GM18907 (cell line): Measurements from ENCODE around the gene ITGB3BP.
"Not testable (repeated sequence)": the region's sequence is repeated elsewhere in the genome, so short reads cannot be mapped to it uniquely, and the experiment has no call there.

Experiments
- ATAC-seq: cut with Tn5 transposase; IDR thresholded peaks from one replicate; pipeline ENCODE4 v1.9.1; 2021; ENCODE audit warnings: mild to moderate bottlenecking, moderate library complexity; ENCODE audit not compliant: unreplicated experiment

ITGB3BP gene

DNA sequence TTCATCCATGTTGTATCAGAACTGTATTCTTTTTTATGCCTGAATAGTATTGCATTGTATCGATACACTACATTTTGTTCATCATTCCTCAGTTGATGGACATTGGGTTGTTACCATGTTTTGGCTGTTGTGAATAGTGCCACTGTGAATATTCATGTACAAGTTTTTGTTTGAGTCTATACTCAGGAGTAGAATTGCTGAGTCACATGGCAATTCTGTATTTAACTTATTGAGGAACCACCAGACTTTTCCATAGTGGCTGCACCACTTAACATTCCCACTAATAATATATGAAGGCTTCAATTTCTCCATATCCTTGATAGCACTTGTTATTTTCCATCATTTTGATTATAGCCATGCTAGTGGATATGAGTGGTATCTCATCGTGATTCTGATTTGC, 99.4 kb downstream of the ITGB3BP start:
- no peak for ATAC-seq

DNA sequence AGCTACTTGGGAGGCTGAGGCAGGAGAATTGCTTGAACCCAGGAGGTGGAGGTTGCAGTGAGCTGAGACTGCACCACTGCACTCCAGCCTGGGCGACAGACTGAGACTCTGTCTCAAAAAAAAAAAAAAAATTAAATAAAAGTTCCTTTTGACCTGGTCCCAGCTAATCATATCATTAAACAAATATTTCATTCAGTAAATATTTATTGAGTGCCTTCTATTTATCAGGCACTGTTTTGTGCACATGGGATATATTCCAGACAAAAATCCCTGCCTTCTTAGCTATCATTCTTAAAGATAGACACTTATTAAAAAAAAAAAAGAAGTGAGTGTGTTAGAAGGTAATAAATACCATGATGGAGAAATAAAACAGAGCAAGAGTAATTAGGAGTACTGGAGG, 102.3 kb downstream of the ITGB3BP start:
- not testable (repeated sequence) for ATAC-seq

DNA sequence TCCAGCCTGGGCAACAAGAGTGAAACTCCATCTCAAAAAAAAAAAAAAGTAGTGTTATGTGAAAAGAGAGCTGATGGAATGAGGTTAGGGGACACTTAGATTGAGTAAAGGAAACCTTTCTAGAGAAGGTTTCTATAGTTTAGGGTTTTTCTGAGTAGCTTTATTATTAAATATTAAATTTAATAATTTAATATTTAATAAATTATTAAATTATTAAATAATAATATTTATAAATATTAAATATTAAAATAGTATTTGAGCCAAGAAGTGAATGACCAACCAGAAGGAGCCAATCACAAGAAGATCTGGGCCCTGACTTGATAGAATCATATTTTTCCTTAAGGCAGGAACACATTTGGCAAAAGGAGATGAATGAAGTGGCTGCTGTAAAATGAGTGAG, 104.9 kb downstream of the ITGB3BP start:
- ATAC-seq, result no peak

DNA sequence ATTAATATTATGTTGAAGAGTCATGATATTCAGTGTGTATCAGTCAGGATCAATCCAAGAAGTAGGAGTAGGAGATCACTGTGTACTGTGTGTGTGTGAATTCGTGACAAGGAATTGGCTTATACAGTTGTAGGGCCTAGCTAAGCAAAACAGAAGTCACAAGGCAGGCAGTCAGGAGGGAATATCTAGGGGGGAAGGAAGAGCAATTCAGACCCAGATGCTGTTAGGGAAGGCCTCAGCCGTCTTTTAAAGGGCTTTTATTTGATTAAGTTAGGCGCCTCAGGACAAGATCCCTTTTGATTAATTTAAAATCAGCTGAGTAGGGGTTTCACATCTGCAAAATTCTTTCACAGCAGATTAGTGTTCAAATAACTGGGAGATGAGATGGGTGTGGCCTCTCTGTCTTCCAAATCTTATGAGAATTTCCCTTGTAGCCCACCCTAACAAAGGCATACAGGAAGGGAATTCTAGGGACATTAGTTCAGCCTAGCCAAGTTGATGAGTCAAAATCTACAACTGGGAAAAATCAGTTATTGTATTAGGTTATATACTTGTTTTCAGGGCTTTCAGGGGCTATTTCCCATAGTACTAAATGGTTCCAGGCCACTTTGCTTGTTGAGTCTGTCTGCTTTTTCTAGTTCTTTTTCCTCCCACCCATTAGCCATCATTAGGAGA, 108.2 kb downstream of the ITGB3BP start:
- no peak for ATAC-seq

DNA sequence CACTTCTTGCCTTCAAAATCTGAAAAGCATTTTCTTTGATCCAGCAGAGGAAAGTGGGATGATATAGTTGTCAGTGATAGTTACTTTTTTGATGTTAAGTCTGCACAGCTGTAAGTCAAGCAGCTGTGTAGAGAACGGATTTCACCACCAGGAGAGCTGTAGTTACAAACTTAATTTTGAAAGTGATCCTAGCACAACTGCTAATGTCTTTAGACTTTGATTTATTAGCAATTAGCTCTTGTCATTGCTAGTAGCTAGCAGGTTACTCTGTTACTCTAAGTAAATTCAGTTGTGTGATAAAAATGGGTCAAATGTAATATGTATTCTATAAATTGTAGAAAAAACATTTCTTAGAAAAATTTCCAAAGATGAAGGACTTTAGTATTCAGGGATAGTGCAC, 109.6 kb downstream of the ITGB3BP start:
- no peak for ATAC-seq

DNA sequence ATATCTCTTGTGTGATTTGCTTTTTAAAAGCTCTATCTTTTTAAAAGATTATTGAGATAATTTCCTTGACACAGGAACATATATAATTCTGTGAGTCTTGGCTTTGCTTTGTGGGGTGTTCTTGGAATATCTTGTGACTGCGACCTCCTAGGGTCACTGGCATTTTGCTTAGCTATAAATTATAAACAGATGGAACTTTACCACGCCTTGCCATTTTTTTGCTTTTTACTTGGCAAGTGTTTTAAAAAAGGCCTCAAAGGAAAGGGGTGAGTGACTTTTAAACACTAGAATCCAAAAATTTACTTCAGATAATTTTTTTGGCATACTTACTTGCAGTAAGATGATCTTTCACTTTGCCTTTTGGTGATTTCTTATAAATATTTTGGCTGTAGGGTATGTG, 112.0 kb downstream of the ITGB3BP start:
- ATAC-seq, result no peak

DNA sequence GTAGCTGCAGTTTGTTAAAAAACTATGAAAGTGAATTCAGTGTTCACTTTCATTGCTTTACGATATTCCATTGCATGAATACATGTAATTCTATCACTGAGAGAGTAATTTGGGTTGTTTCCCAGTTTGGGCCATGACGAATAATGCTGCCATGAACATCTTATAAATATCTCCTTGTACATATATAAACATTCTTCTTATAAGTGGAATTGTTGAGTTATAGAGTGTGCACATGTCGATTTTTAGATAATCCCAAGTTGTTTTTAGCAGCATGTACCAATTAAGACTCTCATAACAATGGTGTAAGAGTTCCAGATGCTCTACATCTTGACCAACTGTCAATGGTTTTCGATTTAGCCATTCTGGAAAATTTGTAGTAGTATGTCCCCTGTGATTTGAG, 114.7 kb downstream of the ITGB3BP start:
- no peak for ATAC-seq

DNA sequence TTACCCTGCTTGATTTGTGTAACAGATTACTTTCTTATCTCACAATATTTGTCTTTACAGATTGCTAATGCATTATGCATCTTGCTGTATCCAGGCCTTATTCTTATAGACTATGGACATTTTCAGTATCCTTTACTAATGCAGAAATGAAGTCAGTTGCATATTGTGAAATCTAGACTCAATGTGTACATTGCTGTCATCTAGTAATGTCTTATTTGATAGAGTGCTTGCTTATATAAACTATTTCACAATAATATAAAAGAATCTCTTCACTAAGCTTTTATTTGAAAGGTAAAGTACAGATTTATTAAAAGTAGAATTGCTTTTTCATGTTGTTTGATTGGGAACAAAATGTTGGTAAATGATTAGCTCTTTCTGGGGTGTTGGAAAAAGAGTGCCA, 116.0 kb downstream of the ITGB3BP start:
- ATAC-seq, result no peak

DNA sequence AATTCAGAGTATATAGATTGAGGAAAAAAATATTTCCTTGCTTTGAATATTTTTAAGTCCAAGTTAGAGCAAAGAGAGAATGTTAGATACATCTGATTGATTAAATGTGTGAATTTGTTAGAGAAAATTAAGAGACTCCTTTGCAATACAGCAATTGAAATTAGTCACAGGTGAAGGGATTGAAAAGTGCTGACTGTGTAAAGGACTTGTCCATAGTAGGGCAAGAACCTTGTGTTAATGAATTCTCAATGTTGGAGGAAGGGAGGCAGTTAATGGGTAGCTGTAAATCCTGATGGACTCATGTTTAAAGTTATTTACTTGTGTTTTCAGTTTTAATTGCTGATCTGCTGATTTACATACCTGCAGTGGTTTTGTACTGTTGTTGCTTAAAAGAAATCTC, 117.0 kb downstream of the ITGB3BP start:
- no peak for ATAC-seq

DNA sequence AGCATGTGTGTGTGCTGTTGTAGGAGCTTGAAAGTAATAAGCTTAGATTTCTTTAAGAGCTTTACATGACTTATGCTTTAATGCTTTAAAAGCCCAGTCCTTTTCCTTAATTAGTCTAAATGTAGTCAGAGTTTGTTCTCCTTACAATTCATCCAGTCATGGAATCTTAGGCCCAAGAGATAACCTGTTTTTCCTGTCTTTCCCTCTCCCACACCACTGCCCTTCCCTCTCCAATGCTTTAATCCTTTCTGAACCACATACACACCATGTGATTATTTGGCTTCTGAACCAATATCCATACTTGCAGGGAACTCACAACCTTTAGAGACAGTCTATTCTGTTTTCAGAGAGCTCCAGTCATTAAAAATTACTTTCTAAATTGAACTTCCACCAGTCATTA, 118.0 kb downstream of the ITGB3BP start:
- no peak for ATAC-seq

DNA sequence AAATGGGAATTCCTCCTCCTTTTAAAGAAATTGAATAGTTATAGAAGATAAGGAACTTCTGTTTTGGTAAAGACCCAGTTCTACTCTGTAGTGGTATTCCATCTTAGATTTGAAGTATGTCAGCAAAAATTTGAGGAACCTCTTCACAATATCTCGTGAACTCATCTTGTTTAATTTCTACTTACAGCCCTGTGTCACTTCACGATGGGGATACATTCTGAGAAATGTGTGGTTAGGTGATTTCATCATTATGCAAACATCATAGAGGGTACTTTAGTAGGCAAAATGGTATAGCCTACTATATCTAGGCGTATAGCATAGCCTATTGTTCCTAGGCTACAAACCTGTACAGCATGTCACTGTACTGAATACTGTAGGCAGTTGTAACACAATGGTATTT, 119.6 kb downstream of the ITGB3BP start:
- no peak for ATAC-seq

DNA sequence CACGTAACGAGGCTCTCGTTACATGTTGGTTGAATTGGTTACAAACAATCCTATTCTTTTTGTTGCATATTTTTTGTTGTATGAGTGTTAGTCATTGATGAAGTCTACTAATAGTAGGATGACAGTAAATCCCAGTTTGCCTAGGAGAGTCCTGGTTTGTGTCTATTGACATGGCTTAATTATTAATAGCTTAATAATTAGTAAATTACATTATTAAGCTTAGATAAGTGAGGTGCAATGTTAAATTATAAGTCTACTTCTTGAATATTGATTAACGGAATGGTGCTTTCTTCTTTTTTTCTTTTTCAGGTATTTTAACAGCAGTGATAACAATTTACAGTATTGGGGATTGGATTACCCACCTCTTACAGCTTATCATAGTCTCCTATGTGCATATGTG, 121.1 kb downstream of the ITGB3BP start:
- no peak for ATAC-seq
